ENCODE data around the gene GLT8D1. TPM values are rescaled to one million over a fixed set of nuclear protein-coding genes. Genes with fewer than 3 reads are reported as not detected.

Gene GLT8D1
- total RNA-seq, 1 experiment from 2014 or later, result 42.1 TPM

DNA sequence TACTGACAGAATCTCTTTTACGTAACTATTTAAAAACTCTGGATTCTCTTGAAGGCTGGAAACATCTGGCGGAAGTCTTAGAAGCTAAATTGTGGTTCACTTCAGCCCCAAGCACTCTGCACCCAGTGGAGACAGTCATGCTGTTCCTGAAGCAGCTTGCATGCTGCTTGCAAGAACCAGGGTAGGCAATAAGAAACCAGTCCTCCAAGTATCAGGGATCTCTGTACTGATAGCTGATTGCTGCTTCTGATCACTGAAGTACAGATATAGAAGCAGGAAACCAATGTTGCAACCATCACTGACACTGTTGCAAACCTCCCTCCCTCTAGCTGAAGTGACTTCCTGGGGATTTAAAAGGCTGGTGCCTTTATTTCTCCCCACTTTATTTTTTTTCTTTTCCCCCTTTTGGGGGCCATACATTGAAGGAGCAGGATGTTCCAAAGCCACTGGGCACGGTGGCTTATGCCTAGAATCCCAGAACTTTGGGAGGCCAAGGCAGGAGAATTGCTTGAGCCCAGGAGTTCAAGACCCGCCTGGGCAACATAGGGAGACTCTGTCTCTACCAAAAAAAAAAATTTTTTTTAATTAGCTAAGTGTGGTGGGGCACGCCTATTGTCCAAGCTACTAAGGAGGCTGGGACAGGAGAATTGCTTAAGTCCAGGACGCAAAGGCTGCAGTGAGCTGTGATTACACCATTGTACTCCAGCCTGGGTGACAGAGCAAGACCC is 15.6 kb upstream of the GLT8D1 start:
- ChIA-PET RAD21 (ENCODE audit: low non-redundant PET in 1 of 2, low total read pairs in 2 of 2, uncharacterized antibody in 2 of 2, unreplicated experiment in 2 of 2) (no interaction called here), CTCF (no interaction called here)

More for the DNA sequence above, 15.6 kb upstream of the GLT8D1 start:
- no TSS peak for BruUV-seq (replicated peaks)
- Histone ChIP-seq H2AFZ (ENCODE audit: low read depth, low read length, poor library complexity, severe bottlenecking) (no peak overlapping the region), H3K4me1 (ENCODE audit: control insufficient read depth in 1 of 2, insufficient read depth in 2 of 2, low read length in 2 of 2) (no peaks in the 10 kb centered on the region), H3K9me3 (ENCODE audit: control insufficient read depth in 1 of 2, insufficient read depth in 1 of 2, low read depth in 1 of 2, low read length in 2 of 2) (no peaks in the 10 kb centered on the region), H3K9ac (ENCODE audit: low read length) (no peak overlapping the region), H3K4me3 (replicated peaks in 1 of 2; ENCODE audit: low read depth in 1 of 2, low read length in 2 of 2) (no peak overlapping the region), H3K4me2 (ENCODE audit: low read length) (no peak overlapping the region), H3K9me2 (ENCODE audit: insufficient read depth) (no peaks in the 10 kb centered on the region), H3K79me2 (ENCODE audit: insufficient read depth, low read length) (no peaks in the 10 kb centered on the region), H3K27me3 (ENCODE audit: insufficient read depth, low read length) (no peaks in the 10 kb centered on the region), H3K36me3 (ENCODE audit: control insufficient read depth in 1 of 2, insufficient read depth in 2 of 2, low read length in 2 of 2) (peaks cover 0 to 3% of the 10 kb centered on the region in 2 experiments; a peak in 1 of 4 replicates), H3K27ac (ENCODE audit: low read depth, low read length) (no peak overlapping the region), H4K20me1 (ENCODE audit: insufficient read depth) (no peaks in the 10 kb centered on the region)
- no peak for TF ChIP-seq EGR1 (IDR thresholded peaks at IDR 0.05; ENCODE audit: low read depth)
- no peak for TF ChIP-seq EZH2phosphoT487 (IDR thresholded peaks at IDR 0.05; ENCODE audit: borderline replicate concordance)
- no peak for TF ChIP-seq ZNF274 (IDR thresholded peaks at IDR 0.05; ENCODE audit: low read depth, low read length)
- TF ChIP-seq ZFX (IDR thresholded peaks at IDR 0.05), result no peak
- no peak for TF ChIP-seq SRF (IDR thresholded peaks at IDR 0.05; ENCODE audit: low read depth)
- TF ChIP-seq, protein P1, sequence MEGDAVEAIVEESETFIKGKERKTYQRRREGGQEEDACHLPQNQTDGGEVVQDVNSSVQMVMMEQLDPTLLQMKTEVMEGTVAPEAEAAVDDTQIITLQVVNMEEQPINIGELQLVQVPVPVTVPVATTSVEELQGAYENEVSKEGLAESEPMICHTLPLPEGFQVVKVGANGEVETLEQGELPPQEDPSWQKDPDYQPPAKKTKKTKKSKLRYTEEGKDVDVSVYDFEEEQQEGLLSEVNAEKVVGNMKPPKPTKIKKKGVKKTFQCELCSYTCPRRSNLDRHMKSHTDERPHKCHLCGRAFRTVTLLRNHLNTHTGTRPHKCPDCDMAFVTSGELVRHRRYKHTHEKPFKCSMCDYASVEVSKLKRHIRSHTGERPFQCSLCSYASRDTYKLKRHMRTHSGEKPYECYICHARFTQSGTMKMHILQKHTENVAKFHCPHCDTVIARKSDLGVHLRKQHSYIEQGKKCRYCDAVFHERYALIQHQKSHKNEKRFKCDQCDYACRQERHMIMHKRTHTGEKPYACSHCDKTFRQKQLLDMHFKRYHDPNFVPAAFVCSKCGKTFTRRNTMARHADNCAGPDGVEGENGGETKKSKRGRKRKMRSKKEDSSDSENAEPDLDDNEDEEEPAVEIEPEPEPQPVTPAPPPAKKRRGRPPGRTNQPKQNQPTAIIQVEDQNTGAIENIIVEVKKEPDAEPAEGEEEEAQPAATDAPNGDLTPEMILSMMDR (IDR thresholded peaks at IDR 0.05 in 2 of 3, conservative IDR thresholded peaks at IDR 0.05 in 1 of 3; ENCODE audit: borderline replicate concordance in 1 of 3, insufficient read depth in 1 of 3, low read depth in 2 of 3, low read length in 2 of 3), result no peak
- no peak for TF ChIP-seq TCF7L2 (IDR thresholded peaks at IDR 0.05; ENCODE audit: borderline replicate concordance, extremely low read depth, insufficient read depth, insufficient read length)
- TF ChIP-seq, protein P2, sequence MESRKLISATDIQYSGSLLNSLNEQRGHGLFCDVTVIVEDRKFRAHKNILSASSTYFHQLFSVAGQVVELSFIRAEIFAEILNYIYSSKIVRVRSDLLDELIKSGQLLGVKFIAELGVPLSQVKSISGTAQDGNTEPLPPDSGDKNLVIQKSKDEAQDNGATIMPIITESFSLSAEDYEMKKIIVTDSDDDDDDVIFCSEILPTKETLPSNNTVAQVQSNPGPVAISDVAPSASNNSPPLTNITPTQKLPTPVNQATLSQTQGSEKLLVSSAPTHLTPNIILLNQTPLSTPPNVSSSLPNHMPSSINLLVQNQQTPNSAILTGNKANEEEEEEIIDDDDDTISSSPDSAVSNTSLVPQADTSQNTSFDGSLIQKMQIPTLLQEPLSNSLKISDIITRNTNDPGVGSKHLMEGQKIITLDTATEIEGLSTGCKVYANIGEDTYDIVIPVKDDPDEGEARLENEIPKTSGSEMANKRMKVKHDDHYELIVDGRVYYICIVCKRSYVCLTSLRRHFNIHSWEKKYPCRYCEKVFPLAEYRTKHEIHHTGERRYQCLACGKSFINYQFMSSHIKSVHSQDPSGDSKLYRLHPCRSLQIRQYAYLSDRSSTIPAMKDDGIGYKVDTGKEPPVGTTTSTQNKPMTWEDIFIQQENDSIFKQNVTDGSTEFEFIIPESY (IDR thresholded peaks at IDR 0.05; ENCODE audit: extremely low read depth, insufficient replicate concordance, low read length), result no peak
- ATAC-seq (no peak), DNase-seq (ENCODE audit: low read depth, low spot score) (no peak)
- POLR2A ChIA-PET, result no interaction called here
- intact Hi-C loops (cut with micrococcal nuclease), result no loop called here
